Cardiac muscle cell (in vitro differentiated cells and primary cell): ENCODE data around the gene LTA4H. TPM values are rescaled to one million over a fixed set of nuclear protein-coding genes. Genes with fewer than 3 reads are reported as not detected.

Experiments
- DNase-seq, 2 donors: peaks; one replicate each; pipeline versions ENCODE4 v3.0.0 to v3.0.0-alpha.2; 2010 to 2017; ENCODE audit warnings: low read depth in 1 of 2, low spot score in 1 of 2
- H3K27ac ChIP-seq: fragments of 200-600 bp; sonication (generic); 2 replicates; pipeline ENCODE4 v1.5.1; 2016
- H3K27me3 ChIP-seq: fragments of 200-600 bp; sonication (generic); 2 replicates; pipeline ENCODE4 v1.6.0; 2016; ENCODE audit warnings: control low read depth
- H3K36me3 ChIP-seq: fragments of 200-600 bp; sonication (generic); 2 replicates; pipeline ENCODE4 v1.5.1; 2016; ENCODE audit warnings: control low read depth
- H3K4me1 ChIP-seq: fragments of 200-600 bp; sonication (generic); 2 replicates; pipeline ENCODE4 v1.8.1; 2017; ENCODE audit warnings: low read depth, mild to moderate bottlenecking, mixed run types
- H3K4me3 ChIP-seq: fragments of 200-600 bp; sonication (generic); 2 replicates; pipeline ENCODE4 v1.5.1; 2016; ENCODE audit warnings: mild to moderate bottlenecking
- H3K9me3 ChIP-seq: fragments of 200-600 bp; sonication (generic); 2 replicates; pipeline ENCODE4 v1.5.1; 2017; ENCODE audit warnings: low read depth, mild to moderate bottlenecking, control low read depth
- CTCF ChIP-seq: IDR thresholded peaks from 2 replicates; pipeline ENCODE4 v1.5.1; 2012; ENCODE audit warnings: low read depth, mild to moderate bottlenecking, low read length
- polyA plus RNA-seq: library from polyadenylated mRNA; unstranded; fragments of >200 nt; fragmentation: Nextera tagmentation; extraction: Ambion mirVana; gene quantifications from 2 replicates; pipeline ENCODE4 v1.2.1, GENCODE V29; 2016
- total RNA-seq: library from RNA; depleted of rRNA; stranded (reverse); fragments of >200 nt; gene quantifications from 2 replicates; pipeline ENCODE4 v1.2.3, GENCODE V29; 2016

Gene LTA4H
- total and polyA plus RNA-seq, 2 experiments from 2014 or later: 64.6 to 109 TPM

- Histone ChIP-seq H3K36me3 (no peaks in the 10 kb centered on the region), H3K27ac (no peak overlapping the region), H3K4me1 (no peaks in the 10 kb centered on the region), H3K27me3 (no peaks in the 10 kb centered on the region), H3K4me3 (no peak overlapping the region), H3K9me3 (no peaks in the 10 kb centered on the region)
- DNase-seq: no peak
- no peak for TF ChIP-seq CTCF
Observed at GRCh38 chr12:95982602-95983001, 52.8 kb downstream of the LTA4H start.

- Histone ChIP-seq H3K27ac (no peak overlapping the region), H3K4me1 (no peaks in the 10 kb centered on the region), H3K27me3 (no peaks in the 10 kb centered on the region), H3K9me3 (no peaks in the 10 kb centered on the region), H3K4me3 (no peak overlapping the region), H3K36me3 (no peaks in the 10 kb centered on the region)
- DNase-seq: no peak
- TF ChIP-seq CTCF: no peak
Observed at GRCh38 chr12:95980437-95980836, 55.0 kb downstream of the LTA4H start.

GRCh38 chr12:95978774-95979173 is 56.6 kb downstream of the LTA4H start:
- Histone ChIP-seq H3K4me1 (no peaks in the 10 kb centered on the region), H3K27ac (no peak overlapping the region), H3K36me3 (no peaks in the 10 kb centered on the region), H3K27me3 (no peaks in the 10 kb centered on the region), H3K9me3 (no peaks in the 10 kb centered on the region), H3K4me3 (no peak overlapping the region)
- no peak for DNase-seq
- no peak for TF ChIP-seq CTCF

- no peak for TF ChIP-seq CTCF
- H3K36me3 ChIP-seq: no peaks in the 10 kb centered on the region
Observed at GRCh38 chr12:95978351-95978750, 57.0 kb downstream of the LTA4H start.

GRCh38 chr12:95977764-95978305 is 57.6 kb downstream of the LTA4H start:
- no peaks in the 10 kb centered on the region for H3K27me3 ChIP-seq
- H3K4me1 ChIP-seq: peaks cover 6% of the 10 kb centered on the region
- no peak for DNase-seq
- H3K36me3 ChIP-seq: no peaks in the 10 kb centered on the region
- H3K27ac ChIP-seq: no peak overlapping the region
- H3K9me3 ChIP-seq: no peaks in the 10 kb centered on the region
- no peak overlapping the region for H3K4me3 ChIP-seq
- no peak for TF ChIP-seq CTCF

More at GRCh38 chr12:95978351-95978750, 57.0 kb downstream of the LTA4H start:
- Histone ChIP-seq H3K27ac (no peak overlapping the region), H3K4me1 (peaks cover 1% of the 10 kb centered on the region), H3K9me3 (no peaks in the 10 kb centered on the region), H3K4me3 (no peak overlapping the region), H3K27me3 (no peaks in the 10 kb centered on the region)
- no peak for DNase-seq
